GM12878 (cell line): ENCODE data around the gene PTPRF. TPM values are rescaled to one million over a fixed set of nuclear protein-coding genes. Genes with fewer than 3 reads are reported as not detected.

Source experiments
- ATAC-seq: fragments of 200-7000 bp; cut with Tn5 transposase; 3 replicates; pipeline ENCODE4 v1.9.1; 2020; ENCODE audit warnings: mild to moderate bottlenecking, moderate library complexity
- BruUV-seq: library from RNA; stranded (reverse); fragments of 400-500 nt; replicated peaks from 2 replicates; lab custom pipeline; 2021; lab: Mats Ljungman, UMichigan
- CTCF ChIA-PET: fragments of 300-600 bp; sonication (Branson Sonifier 250); formaldehyde crosslinking; extraction: SDS; loops from one replicate; lab custom pipeline; 2021; ENCODE audit warnings: inconsistent platforms; lab: Yijun Ruan, JAX
- POLR2A ChIA-PET: fragments of 350-600 bp; formaldehyde crosslinking; extraction: SDS; loops from one replicate; lab custom pipeline; 2021; ENCODE audit warnings: inconsistent platforms; lab: Charles Lee
- RAD21 ChIA-PET: fragments of 300-600 bp; sonication (Branson Sonifier 250); formaldehyde crosslinking; loops from one replicate; lab custom pipeline; 2023; ENCODE audit warnings: antibody characterized with exemption; ENCODE audit not compliant: unreplicated experiment; lab: Charles Lee
- SMC1A ChIA-PET: fragments of 300-600 bp; sonication (Branson Sonifier 250); formaldehyde crosslinking; loops from one replicate; lab custom pipeline; 2023; ENCODE audit not compliant: unreplicated experiment, uncharacterized antibody; lab: Charles Lee
- DNase-seq: peaks from one replicate; pipeline ENCODE4 v3.0.0-alpha.2; 2011; ENCODE audit warnings: low read depth, low spot score
- FAIRE-seq: peaks from 3 replicates; lab custom pipeline; 2011; peaks lifted over from hg19 to GRCh38; lab: Jason Lieb, UNC
- H2AFZ ChIP-seq: 2 replicates; pipeline ENCODE4 v1.6.0; 2011; ENCODE audit warnings: low read depth, low read length, control low read depth; ENCODE audit not compliant: control insufficient read depth
- H3K27ac ChIP-seq: 2 replicates; pipeline ENCODE4 v1.5.1; 2011; ENCODE audit warnings: control low read depth; ENCODE audit not compliant: control insufficient read depth, insufficient read depth
- H3K27me3 ChIP-seq, 2 experiments: replicated peaks in 1 of 2; 2 replicates each; pipeline versions ENCODE4 v1.6.0 to v1.6.1; 2011; ENCODE audit warnings: low read length in 1 of 2; ENCODE audit not compliant: control insufficient read depth in 2 of 2, insufficient read depth in 2 of 2
- H3K36me3 ChIP-seq, 2 experiments: 2 replicates each; pipeline ENCODE4 v1.5.1; 2011; ENCODE audit warnings: low read length in 1 of 2; ENCODE audit not compliant: control insufficient read depth in 2 of 2, insufficient read depth in 2 of 2
- H3K4me1 ChIP-seq: 2 replicates; pipeline ENCODE4 v1.6.1; 2011; ENCODE audit warnings: mild to moderate bottlenecking, low read length, moderate library complexity, mixed read lengths; ENCODE audit not compliant: control insufficient read depth, insufficient read depth
- H3K4me2 ChIP-seq: 2 replicates; pipeline ENCODE4 v1.6.0; 2011; ENCODE audit warnings: control low read depth; ENCODE audit not compliant: control insufficient read depth, insufficient read depth
- H3K4me3 ChIP-seq: fragments of 200-600 bp; sonication (generic); 2 replicates; pipeline ENCODE4 v1.5.1; 2016
- H3K79me2 ChIP-seq: 2 replicates; pipeline ENCODE4 v1.6.0; 2011; ENCODE audit warnings: low read length; ENCODE audit not compliant: control insufficient read depth, insufficient read depth
- H3K9ac ChIP-seq: 2 replicates; pipeline ENCODE4 v1.8.0; 2011; ENCODE audit warnings: low read length, control low read depth, mixed read lengths; ENCODE audit not compliant: control insufficient read depth, insufficient read depth
- H3K9me3 ChIP-seq: replicated peaks from 3 replicates; pipeline ENCODE4 v1.5.1; 2011; ENCODE audit warnings: mild to moderate bottlenecking, low read length; ENCODE audit not compliant: control insufficient read depth, insufficient read depth
- H4K20me1 ChIP-seq: 2 replicates; pipeline ENCODE4 v1.6.0; 2011; ENCODE audit not compliant: control insufficient read depth, insufficient read depth
- CBFB ChIP-seq: IDR thresholded peaks from 2 replicates; pipeline ENCODE4 v1.6.1; 2016; ENCODE audit warnings: antibody characterized with exemption, low read depth
- HCFC1 ChIP-seq: fragments of 150-350 bp; IDR thresholded peaks from 2 replicates; pipeline ENCODE4 v1.6.1; 2014; ENCODE audit warnings: low read length
- HDAC2 ChIP-seq: fragments of 200-600 bp; sonication (generic); IDR thresholded peaks from 2 replicates; pipeline ENCODE4 v1.6.1; 2017
- HDAC6 ChIP-seq: fragments of 200-600 bp; sonication (generic); IDR thresholded peaks from one replicate; pipeline ENCODE4 v1.8.0; 2017; ENCODE audit warnings: antibody characterized with exemption; ENCODE audit not compliant: unreplicated experiment
- MTA2 ChIP-seq: fragments of 450-650 bp; IDR thresholded peaks from 2 replicates; pipeline ENCODE4 v1.6.1; 2016; ENCODE audit warnings: low read depth, mild to moderate bottlenecking, moderate library complexity
- SMAD1 ChIP-seq: fragments of 450-650 bp; IDR thresholded peaks from 2 replicates; pipeline ENCODE4 v1.6.1; 2018; ENCODE audit warnings: mild to moderate bottlenecking, low read depth; ENCODE audit not compliant: partially characterized antibody
- TBL1XR1 ChIP-seq: IDR thresholded peaks from 2 replicates; pipeline ENCODE4 v1.6.1; 2012; ENCODE audit warnings: low read depth, low read length, improper control_type of control experiment
- ZNF592 ChIP-seq: fragments of 450-650 bp; IDR thresholded peaks from 2 replicates; pipeline ENCODE4 v1.6.1; 2017; ENCODE audit warnings: mild to moderate bottlenecking, moderate library complexity
- WGBS: methylation state at CpG from one replicate; pipeline ENCODE4 v1.1.6; 2016; ENCODE audit warnings: low lambda C conversion rate; ENCODE audit not compliant: insufficient replicate concordance, insufficient coverage; ENCODE audit errors: missing lambda C conversion rate; 5-methylcytosine and 5-hydroxymethylcytosine counted together
- in situ Hi-C: fragments of 300-500 bp; cut with MboI; formaldehyde crosslinking; loops from 9 replicates; pipeline ENCODE4 v1.14.3; 2018; ENCODE audit warnings: mixed read lengths
- intact Hi-C: fragments of 100-400 bp; cut with micrococcal nuclease; formaldehyde crosslinking; loops from one replicate; pipeline ENCODE4 v1.14.2; 2022; ENCODE audit not compliant: unreplicated experiment
- polyA plus RNA-seq, 11 experiments: library from polyadenylated mRNA; depleted of rRNA in 4 of 11; unstranded in 6 of 11; stranded (reverse) in 5 of 11; fragments of >200 nt; fragmentation: Nextera tagmentation in 4 of 11; fragmentation: Illumina TruSeq in 1 of 11; extraction: Ambion mirVana in 4 of 11; extraction: Trizol in 1 of 11; gene quantifications; 1 replicate in 1 of 11; 2 replicates in 10 of 11; pipeline versions ENCODE4 v1.2.1 to v1.2.3, GENCODE V29; 2011 to 2016; ENCODE audit warnings: inconsistent platforms in 2 of 11, missing spikeins in 2 of 11, low read depth in 1 of 11
- total RNA-seq, 4 experiments: library from RNA; depleted of rRNA in 3 of 4; stranded (reverse); fragments of >200 nt in 3 of 4; fragmentation: Illumina TruSeq in 1 of 4; extraction: Trizol in 1 of 4; gene quantifications; 2 replicates each; pipeline versions ENCODE4 v1.2.1 to v1.2.3, GENCODE V29; 2013 to 2021

Gene PTPRF
- total and polyA plus RNA-seq, 10 of the 15 experiments (the other 5 are each of a cell fraction or from before 2014, with no cell fraction given) = 0.04 to 2.6 (median 0.32) TPM

GRCh38 chr1:43482215-43482614, 48.5 kb upstream of the PTPRF start:
- FAIRE-seq (no peak), ATAC-seq (0 out of 3 replicates have a peak, but pooled peaks have one; percentile 28), DNase-seq (no peak)
- in situ Hi-C loops = no loop called here
- intact Hi-C loops = no loop called here
- no peak overlapping the region for H3K9ac ChIP-seq
- no peak overlapping the region for H3K27ac ChIP-seq
- H3K79me2 ChIP-seq = no peaks in the 10 kb centered on the region
- no peaks in the 10 kb centered on the region for H3K36me3 ChIP-seq
- ChIA-PET RAD21 (interaction anchor here (0.7 kb wide), 1 partner anchor 93 kb away, joined by 4 read pairs; no protein-coding TSS in a partner anchor), POLR2A (no interaction called here), SMC1A (interaction anchor here (1.0 to 1.2 kb wide), 2 partner anchors 8 to 282 kb away, joined by 3 to 4 read pairs; no protein-coding TSS in a partner anchor), CTCF (no interaction called here)
- no peaks in the 10 kb centered on the region for H3K27me3 ChIP-seq
- H3K4me3 ChIP-seq = no peak overlapping the region
- TF ChIP-seq CBFB (no peak), HCFC1 (no peak), HDAC2 (no peak), ZNF592 (no peak), HDAC6 (no peak), MTA2 (no peak), SMAD1 (no peak), TBL1XR1 (no peak)
- H3K9me3 ChIP-seq = no peaks in the 10 kb centered on the region
- BruUV-seq = no TSS peak
- WGBS = 77% methylated on average over 1 of the region's 1 CpG
- H4K20me1 ChIP-seq = no peaks in the 10 kb centered on the region
- H3K4me1 ChIP-seq = no peaks in the 10 kb centered on the region
- H2AFZ ChIP-seq = peak overlapping the region; percentile 72
- peak overlapping the region; percentile 42; the same call in 1 of the 2 replicates for H3K4me2 ChIP-seq
